HEK293 (cell line): ENCODE measurements around the gene PPARGC1A.

Source experiments
- CTCF ChIA-PET: fragments of 350-600 bp; formaldehyde crosslinking; extraction: SDS; loops from one replicate; lab custom pipeline; 2021; ENCODE audit warnings: antibody characterized with exemption; lab: Yijun Ruan, JAX
- POLR2A ChIA-PET: fragments of 300-600 bp; formaldehyde crosslinking; extraction: SDS; loops from one replicate; lab custom pipeline; 2020; ENCODE audit warnings: antibody characterized with exemption, inconsistent platforms; lab: Yijun Ruan, JAX
- H3K27ac ChIP-seq: fragments of 200-500 bp; sonication (Bioruptor generic); 2 replicates; pipeline ENCODE4 v1.5.1; 2014; ENCODE audit warnings: low read depth, low read length, control low read depth, inconsistent platforms; ENCODE audit errors: extremely low read depth
- H3K36me3 ChIP-seq, 2 experiments: fragments of 200-500 bp in 1 of 2; sonication (Bioruptor generic) in 1 of 2; 1 replicate in 1 of 2; 2 replicates in 1 of 2; pipeline ENCODE4 v1.5.1; 2014 to 2017; ENCODE audit warnings: inconsistent platforms in 2 of 2, low read length in 2 of 2; ENCODE audit not compliant: control insufficient read depth in 2 of 2, insufficient read depth in 1 of 2
- H3K4me1 ChIP-seq: fragments of 200-500 bp; sonication (Bioruptor generic); 2 replicates; pipeline ENCODE4 v1.5.1; 2014; ENCODE audit warnings: mild to moderate bottlenecking, low read length, inconsistent platforms; ENCODE audit not compliant: control insufficient read depth, insufficient read depth
- H3K4me3 ChIP-seq: 2 replicates; pipeline ENCODE4 v1.5.1; 2011; ENCODE audit warnings: low read depth, mild to moderate bottlenecking, control low read depth, low read length, moderate library complexity
- H3K9me3 ChIP-seq: fragments of 200-500 bp; sonication (Bioruptor generic); 2 replicates; pipeline ENCODE4 v1.5.1; 2014; ENCODE audit warnings: low read depth, low read length, inconsistent platforms; ENCODE audit not compliant: control insufficient read depth, insufficient read depth
- GLI2 ChIP-seq: fragments of 450-650 bp; formaldehyde crosslinking; IDR thresholded peaks from 2 replicates; pipeline ENCODE4; 2017; ENCODE audit warnings: missing biosample characterization, missing genetic modification characterization, low read depth, borderline replicate concordance
- HOXD13 ChIP-seq: sonication (generic); formaldehyde crosslinking; IDR thresholded peaks from 2 replicates; pipeline ENCODE4 v1.8.0; 2022; ENCODE audit warnings: missing genetic modification reagents, borderline replicate concordance
- INSM2 ChIP-seq: fragments of 450-650 bp; formaldehyde crosslinking; IDR thresholded peaks from 2 replicates; pipeline ENCODE4 v1.5.1; 2016; ENCODE audit warnings: missing biosample characterization, missing genetic modification characterization
- MYNN ChIP-seq: fragments of 450-650 bp; formaldehyde crosslinking; IDR thresholded peaks from 2 replicates; pipeline ENCODE4 v1.5.1; 2016; ENCODE audit warnings: missing biosample characterization, missing genetic modification characterization, borderline replicate concordance
- OSR2 ChIP-seq: fragments of 450-650 bp; formaldehyde crosslinking; IDR thresholded peaks from 2 replicates; pipeline ENCODE4 v1.5.1; 2016; ENCODE audit warnings: missing biosample characterization, missing genetic modification characterization
- RBAK ChIP-seq: fragments of 450-650 bp; formaldehyde crosslinking; IDR thresholded peaks from 2 replicates; pipeline ENCODE4 v1.5.1; 2016; ENCODE audit warnings: missing biosample characterization, missing genetic modification characterization
- ZFHX2 ChIP-seq: fragments of 450-650 bp; formaldehyde crosslinking; conservative IDR thresholded peaks from 2 replicates; pipeline ENCODE4 v1.5.1; 2016; ENCODE audit warnings: missing biosample characterization, missing genetic modification characterization
- ZNF148 ChIP-seq: fragments of 450-650 bp; formaldehyde crosslinking; IDR thresholded peaks from 2 replicates; pipeline ENCODE4 v1.5.0; 2017; ENCODE audit warnings: missing biosample characterization, missing genetic modification characterization, borderline replicate concordance
- ZNF26 ChIP-seq: fragments of 450-650 bp; formaldehyde crosslinking; IDR thresholded peaks from 2 replicates; pipeline ENCODE4 v1.5.1; 2016; ENCODE audit warnings: missing biosample characterization, missing genetic modification characterization
- ZNF280D ChIP-seq: fragments of 450-650 bp; formaldehyde crosslinking; IDR thresholded peaks from 2 replicates; pipeline ENCODE4 v1.5.1; 2016; ENCODE audit warnings: missing biosample characterization, missing genetic modification characterization
- ZNF350 ChIP-seq: fragments of 450-650 bp; formaldehyde crosslinking; IDR thresholded peaks from 2 replicates; pipeline ENCODE4 v1.5.0; 2017; ENCODE audit warnings: missing biosample characterization, mild to moderate bottlenecking, missing genetic modification characterization
- ZNF354C ChIP-seq: fragments of 450-650 bp; formaldehyde crosslinking; IDR thresholded peaks from 2 replicates; pipeline ENCODE4 v1.5.1; 2016; ENCODE audit warnings: missing biosample characterization, missing genetic modification characterization, low read depth, borderline replicate concordance
- ZNF366 ChIP-seq: fragments of 450-650 bp; formaldehyde crosslinking; conservative IDR thresholded peaks from 2 replicates; pipeline ENCODE4 v1.5.1; 2016; ENCODE audit warnings: missing biosample characterization, missing genetic modification characterization
- ZNF549 ChIP-seq: fragments of 450-650 bp; IDR thresholded peaks from 2 replicates; pipeline ENCODE4 v1.5.1; 2018; ENCODE audit warnings: missing biosample characterization, missing genetic modification characterization, mild to moderate bottlenecking, inconsistent platforms, moderate library complexity
- ZNF560 ChIP-seq: fragments of 450-650 bp; formaldehyde crosslinking; IDR thresholded peaks from 2 replicates; pipeline ENCODE4 v1.5.1; 2017; ENCODE audit warnings: missing biosample characterization, missing genetic modification characterization, borderline replicate concordance
- ZNF571 ChIP-seq: fragments of 450-650 bp; formaldehyde crosslinking; IDR thresholded peaks from 2 replicates; pipeline ENCODE4 v1.5.0; 2017; ENCODE audit warnings: missing biosample characterization, missing genetic modification characterization
- ZNF623 ChIP-seq: fragments of 450-650 bp; formaldehyde crosslinking; IDR thresholded peaks from 2 replicates; pipeline ENCODE4 v1.5.1; 2016; ENCODE audit warnings: missing biosample characterization, missing genetic modification characterization
- ZNF645 ChIP-seq: fragments of 450-650 bp; formaldehyde crosslinking; IDR thresholded peaks from 2 replicates; pipeline ENCODE4; 2016; ENCODE audit warnings: missing biosample characterization, missing genetic modification characterization
- ZNF791 ChIP-seq: fragments of 450-650 bp; formaldehyde crosslinking; IDR thresholded peaks from 2 replicates; pipeline ENCODE4 v1.5.1; 2016; ENCODE audit warnings: missing biosample characterization, missing genetic modification characterization
- ZSCAN18 ChIP-seq: fragments of 450-650 bp; formaldehyde crosslinking; IDR thresholded peaks from 2 replicates; pipeline ENCODE4 v1.5.1; 2016; ENCODE audit warnings: missing biosample characterization, missing genetic modification characterization
- ZSCAN4 ChIP-seq: fragments of 450-650 bp; formaldehyde crosslinking; IDR thresholded peaks from 2 replicates; pipeline ENCODE4 v1.5.1; 2017; ENCODE audit warnings: missing biosample characterization, missing genetic modification characterization

The PPARGC1A gene

GRCh38 chr4:23837371-23837770 lies 52.5 kb downstream of the PPARGC1A start:
- H3K4me1 ChIP-seq = no peaks in the 10 kb centered on the region
- H3K27ac ChIP-seq = no peak overlapping the region
- CTCF ChIA-PET = no interaction called here
- H3K36me3 ChIP-seq = no peaks in the 10 kb centered on the region
- POLR2A ChIA-PET = no interaction called here
- H3K9me3 ChIP-seq = no peaks in the 10 kb centered on the region
- no peak overlapping the region for H3K4me3 ChIP-seq
- TF ChIP-seq ZNF148 = no peak
- TF ChIP-seq ZNF350 (tag by site-specific recombination) = no peak
- TF ChIP-seq INSM2 (tag by site-specific recombination) = no peak

- no peak overlapping the region for H3K4me3 ChIP-seq
- H3K36me3 ChIP-seq = peaks cover 0 to 3% of the 10 kb centered on the region in 2 experiments; a peak in 1 of 3 replicates
- H3K4me1 ChIP-seq = no peaks in the 10 kb centered on the region
- H3K27ac ChIP-seq = no peak overlapping the region
- no peak for TF ChIP-seq HOXD13 (CRISPR knock-in tag)
- TF ChIP-seq ZSCAN4 (tag by site-specific recombination) = no peak
- no peak for TF ChIP-seq ZNF354C
- TF ChIP-seq ZNF26 = no peak
- TF ChIP-seq OSR2 = no peak
- no peak for TF ChIP-seq ZFHX2
- no peak for TF ChIP-seq ZNF366 (tag by site-specific recombination)
- no peak for TF ChIP-seq ZNF791 (tag by site-specific recombination)
- TF ChIP-seq ZNF571 (tag by site-specific recombination) = no peak
- TF ChIP-seq ZSCAN18 = no peak
- no peak for TF ChIP-seq GLI2
- no peak for TF ChIP-seq ZNF623 (tag by site-specific recombination)
- no peak for TF ChIP-seq ZNF645 (tag by site-specific recombination)
- no peak for TF ChIP-seq ZNF280D (tag by site-specific recombination)
- TF ChIP-seq ZNF549 (tag by site-specific recombination) = no peak
- no peak for TF ChIP-seq ZNF560
- no peak for TF ChIP-seq RBAK (tag by site-specific recombination)
- TF ChIP-seq MYNN = no peak
- H3K9me3 ChIP-seq = no peaks in the 10 kb centered on the region
- ChIA-PET CTCF (interaction anchor here (1.1 kb wide), 1 partner anchor 131 kb away, joined by 3 read pairs; no protein-coding TSS in a partner anchor), POLR2A (no interaction called here)
Observed at GRCh38 chr4:23835774-23836478, 53.9 kb downstream of the PPARGC1A start.
